AG09309 (cell line): Measurements from ENCODE around the gene NTNG2.

Experiments
- DNase-seq: peaks from one replicate; pipeline ENCODE4 v3.0.0-alpha.2; 2010; ENCODE audit warnings: low read depth
- H3K4me3 ChIP-seq: 2 replicates; pipeline ENCODE4 v1.5.1; 2011; ENCODE audit warnings: mild to moderate bottlenecking, low read depth, low read length, moderate library complexity; ENCODE audit not compliant: control insufficient read depth
- TF ChIP-seq, protein P1 (sequence below): IDR thresholded peaks from 2 replicates; pipeline ENCODE4 v1.5.1; 2011; ENCODE audit warnings: mild to moderate bottlenecking, low read depth, low read length, inconsistent platforms; ENCODE audit not compliant: insufficient read depth, control insufficient read depth; ENCODE audit errors: missing control alignments

The NTNG2 gene

DNA sequence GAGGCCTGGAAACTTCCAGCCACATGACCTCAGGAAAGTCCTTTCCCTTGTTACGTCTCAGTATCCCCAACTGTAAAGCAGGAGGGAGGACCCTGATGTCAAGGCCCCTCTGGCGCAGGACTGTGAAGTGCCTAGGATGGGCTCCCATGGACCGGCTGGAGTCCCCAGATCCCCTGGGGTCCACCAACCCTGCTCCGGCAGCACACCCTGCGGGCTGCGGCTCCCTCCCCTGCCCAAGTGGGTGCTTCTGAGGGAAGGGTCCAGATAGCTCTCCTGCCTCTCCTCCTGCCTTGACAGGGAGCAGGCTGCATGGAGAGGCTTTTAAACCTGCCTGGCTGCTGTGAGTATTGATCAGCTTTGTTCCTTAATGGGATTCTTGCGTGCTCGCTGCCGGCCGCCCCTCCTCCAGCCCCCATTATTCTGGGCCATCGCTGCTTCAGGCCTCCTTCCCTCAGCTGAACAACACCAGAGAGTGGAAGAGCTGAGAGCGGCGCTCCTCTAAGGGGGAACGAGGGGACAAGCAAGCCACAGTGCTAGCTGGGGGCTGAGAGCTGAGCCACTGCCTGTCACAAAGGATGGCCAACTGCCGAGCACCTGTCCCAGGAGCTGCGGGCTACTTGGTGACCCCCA, 25.6 kb upstream of the NTNG2 start:
- TF ChIP-seq, protein P1, sequence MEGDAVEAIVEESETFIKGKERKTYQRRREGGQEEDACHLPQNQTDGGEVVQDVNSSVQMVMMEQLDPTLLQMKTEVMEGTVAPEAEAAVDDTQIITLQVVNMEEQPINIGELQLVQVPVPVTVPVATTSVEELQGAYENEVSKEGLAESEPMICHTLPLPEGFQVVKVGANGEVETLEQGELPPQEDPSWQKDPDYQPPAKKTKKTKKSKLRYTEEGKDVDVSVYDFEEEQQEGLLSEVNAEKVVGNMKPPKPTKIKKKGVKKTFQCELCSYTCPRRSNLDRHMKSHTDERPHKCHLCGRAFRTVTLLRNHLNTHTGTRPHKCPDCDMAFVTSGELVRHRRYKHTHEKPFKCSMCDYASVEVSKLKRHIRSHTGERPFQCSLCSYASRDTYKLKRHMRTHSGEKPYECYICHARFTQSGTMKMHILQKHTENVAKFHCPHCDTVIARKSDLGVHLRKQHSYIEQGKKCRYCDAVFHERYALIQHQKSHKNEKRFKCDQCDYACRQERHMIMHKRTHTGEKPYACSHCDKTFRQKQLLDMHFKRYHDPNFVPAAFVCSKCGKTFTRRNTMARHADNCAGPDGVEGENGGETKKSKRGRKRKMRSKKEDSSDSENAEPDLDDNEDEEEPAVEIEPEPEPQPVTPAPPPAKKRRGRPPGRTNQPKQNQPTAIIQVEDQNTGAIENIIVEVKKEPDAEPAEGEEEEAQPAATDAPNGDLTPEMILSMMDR = no peak
- no peak for DNase-seq
- no peak overlapping the region for H3K4me3 ChIP-seq

DNA sequence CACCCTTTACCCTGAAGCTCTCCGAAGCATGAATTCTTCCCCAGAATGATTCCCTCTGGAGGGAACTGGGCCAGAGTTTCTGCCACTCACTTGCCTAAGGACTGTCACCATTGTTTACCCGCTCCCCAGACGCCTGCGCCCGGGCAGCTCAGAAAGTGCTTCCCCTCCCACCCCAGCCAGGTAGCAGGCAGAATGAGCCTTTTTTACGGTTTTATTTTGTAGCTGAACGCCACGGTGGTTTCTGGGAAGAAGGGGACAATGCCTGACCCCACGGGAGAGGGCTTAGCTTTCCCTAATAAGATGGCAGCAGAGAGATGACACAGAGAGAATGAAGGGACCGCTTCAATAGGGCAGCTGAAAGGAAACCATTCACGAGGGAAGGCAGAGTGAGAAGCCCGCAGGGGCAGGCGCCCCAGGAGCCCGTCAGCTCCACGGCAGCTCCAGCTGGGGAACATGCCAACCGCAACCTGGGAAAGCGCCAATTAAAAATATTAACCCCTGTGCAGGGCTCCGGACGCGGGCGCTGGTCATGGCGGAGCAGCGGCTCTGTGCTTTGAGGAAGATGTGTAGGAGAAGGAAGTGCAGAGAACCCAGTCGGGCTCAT, 20.4 kb upstream of the NTNG2 start:
- TF ChIP-seq, protein P1 = no peak
- H3K4me3 ChIP-seq = no peak overlapping the region
- no peak for DNase-seq

DNA sequence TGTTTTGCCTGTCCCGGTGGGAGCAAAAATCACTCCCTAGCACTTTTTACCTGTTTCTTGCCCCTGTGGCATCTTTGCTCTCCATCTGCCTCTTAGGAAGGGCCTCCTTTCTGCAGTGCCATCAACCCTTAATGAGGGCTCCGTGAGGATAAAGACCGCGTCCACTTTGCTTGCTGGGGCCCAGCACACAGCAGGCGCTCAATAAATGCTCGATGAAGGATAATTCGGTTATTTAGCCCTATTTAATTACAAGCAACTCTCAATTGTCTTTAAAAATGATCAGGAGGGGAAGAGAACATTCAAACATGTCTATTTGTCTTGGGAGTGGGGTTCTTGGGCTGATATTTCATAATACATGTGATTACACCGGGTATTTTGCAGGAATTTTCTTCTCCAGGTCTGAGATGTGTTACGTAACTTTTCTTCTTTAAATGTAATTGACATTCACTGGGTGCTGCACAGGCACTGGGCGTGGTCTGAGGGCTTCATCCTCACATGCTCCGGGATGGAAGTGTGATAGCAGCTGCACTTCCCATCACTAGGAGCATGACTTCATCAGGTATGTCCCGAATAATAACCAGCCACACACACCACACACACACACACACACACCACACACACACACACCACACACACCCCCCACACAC, 19.8 kb upstream of the NTNG2 start:
- DNase-seq = no peak
- H3K4me3 ChIP-seq = no peak overlapping the region
- TF ChIP-seq, protein P1 = no peak

DNA sequence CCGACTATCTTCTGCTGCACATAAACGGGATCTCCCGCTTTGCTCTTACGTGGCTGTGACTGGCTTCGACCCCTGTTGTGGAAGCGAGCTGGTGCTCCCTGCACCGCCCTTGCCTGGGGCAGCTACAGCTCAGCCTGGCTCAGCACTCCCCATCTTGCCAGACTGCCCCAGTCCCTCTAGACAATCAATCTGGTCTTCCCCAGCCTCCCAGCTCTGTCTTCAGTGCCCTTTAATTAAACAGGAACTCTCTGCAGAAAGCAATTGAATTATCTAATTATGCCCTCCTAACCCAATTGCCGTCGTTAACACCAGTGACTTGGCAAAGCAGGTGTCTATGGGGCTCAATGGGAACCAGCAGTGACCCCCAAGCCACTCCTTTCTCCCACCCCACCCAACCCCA, 18.9 kb upstream of the NTNG2 start:
- DNase-seq = no peak
- H3K4me3 ChIP-seq = no peak overlapping the region
- TF ChIP-seq, protein P1 = no peak

DNA sequence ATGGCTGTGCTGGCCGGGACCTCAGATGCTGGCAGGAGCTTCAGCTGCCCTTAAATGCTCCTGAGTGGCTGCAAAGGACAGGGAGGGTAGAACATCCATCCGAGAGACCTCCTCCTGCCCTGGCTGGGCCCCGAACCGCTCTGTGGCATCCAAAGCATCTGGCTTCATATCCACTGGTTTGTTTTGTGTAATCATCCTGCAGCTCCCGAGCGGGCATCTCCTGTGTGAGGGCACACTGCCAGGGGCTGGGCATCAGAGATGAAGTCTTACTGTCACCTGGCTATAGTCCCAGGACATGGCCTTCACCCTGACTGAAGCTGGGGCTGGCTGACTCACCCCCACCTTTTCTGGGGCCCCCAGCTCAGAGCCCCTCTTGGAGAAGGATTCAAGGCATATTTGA, 18.5 kb upstream of the NTNG2 start:
- DNase-seq = no peak
- H3K4me3 ChIP-seq = no peak overlapping the region
- TF ChIP-seq, protein P1 = no peak

DNA sequence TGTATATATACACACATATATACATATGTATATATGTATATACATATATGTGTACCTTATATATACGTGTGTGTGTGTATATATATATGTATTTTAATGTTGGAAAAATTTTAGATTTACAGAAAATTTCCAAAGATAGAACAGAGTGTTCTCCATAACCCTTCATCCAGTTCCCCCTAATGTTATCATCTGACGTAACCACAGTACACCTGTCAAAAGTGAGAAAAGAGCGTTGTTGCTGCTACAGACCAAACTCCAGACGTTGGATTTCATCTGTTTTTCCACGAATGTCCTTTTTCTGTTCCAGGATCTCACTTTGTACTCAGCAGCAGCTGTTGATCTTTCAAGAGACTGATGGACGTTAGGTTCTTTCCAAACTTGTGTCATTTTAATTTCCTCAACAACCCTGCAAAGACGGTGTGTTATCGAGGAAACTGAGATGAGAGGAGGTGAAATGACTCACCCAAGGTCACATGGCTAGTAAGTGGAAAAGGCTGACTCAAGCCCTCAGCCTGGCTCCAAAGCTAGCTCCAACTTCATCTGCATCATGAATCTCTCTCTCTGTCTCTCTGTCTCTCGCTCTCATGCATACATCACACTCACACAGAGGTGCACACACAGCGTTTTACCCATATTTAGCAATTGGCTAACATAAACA, 17.0 kb upstream of the NTNG2 start:
- TF ChIP-seq, protein P1 = no peak
- no peak for DNase-seq
- H3K4me3 ChIP-seq = no peak overlapping the region
